IMR-90 (cell line): ENCODE results near the gene COL23A1. TPM values are rescaled to one million over a fixed set of nuclear protein-coding genes. Genes with fewer than 3 reads are reported as not detected.

Experiments used
- ATAC-seq: fragments of 200-7000 bp; cut with Tn5 transposase; 2 replicates; pipeline ENCODE4 v1.9.1; 2020; ENCODE audit warnings: low read depth, mild to moderate bottlenecking, moderate library complexity
- BruUV-seq: library from RNA; stranded (reverse); fragments of 400-500 nt; replicated peaks from 2 replicates; lab custom pipeline; 2021; lab: Mats Ljungman, UMichigan
- CTCF ChIA-PET: fragments of 300-600 bp; formaldehyde crosslinking; extraction: SDS; loops from one replicate; lab custom pipeline; 2021; ENCODE audit warnings: antibody characterized with exemption; lab: Yijun Ruan, JAX
- POLR2A ChIA-PET: fragments of 300-600 bp; sonication (Branson Sonifier 250); formaldehyde crosslinking; loops from one replicate; lab custom pipeline; 2022; ENCODE audit warnings: antibody characterized with exemption; ENCODE audit not compliant: unreplicated experiment; lab: Charles Lee
- DNase-seq: peaks from one replicate; pipeline ENCODE4 v3.0.0; 2013
- H2AFZ ChIP-seq: replicated peaks from 2 replicates; pipeline ENCODE3; 2013; ENCODE audit warnings: low read length, mild to moderate bottlenecking; ENCODE audit not compliant: poor library complexity
- H2AK5ac ChIP-seq: 2 replicates; pipeline ENCODE4 v1.6.1; 2013; ENCODE audit warnings: low read depth, low read length, inconsistent platforms
- H2AK9ac ChIP-seq: replicated peaks from 2 replicates; pipeline ENCODE3; 2013; ENCODE audit warnings: mild to moderate bottlenecking, low read depth, low read length, moderate library complexity; ENCODE audit not compliant: poor library complexity
- H2BK120ac ChIP-seq: 2 replicates; pipeline ENCODE4 v1.6.1; 2013; ENCODE audit warnings: low read depth, low read length, inconsistent platforms
- H2BK15ac ChIP-seq: 3 replicates; pipeline ENCODE4 v1.6.1; 2013; ENCODE audit warnings: low read depth, low read length, inconsistent platforms
- H2BK20ac ChIP-seq: 2 replicates; pipeline ENCODE4 v1.6.1; 2013; ENCODE audit warnings: low read depth, mild to moderate bottlenecking, inconsistent platforms, low read length, moderate library complexity
- H2BK5ac ChIP-seq: 2 replicates; pipeline ENCODE4 v1.6.1; 2013; ENCODE audit warnings: mild to moderate bottlenecking, low read depth, low read length, inconsistent platforms; ENCODE audit not compliant: poor library complexity, severe bottlenecking
- H3K14ac ChIP-seq: replicated peaks from 2 replicates; pipeline ENCODE4 v1.6.1; 2013; ENCODE audit warnings: low read depth, low read length, inconsistent platforms
- H3K18ac ChIP-seq: 2 replicates; pipeline ENCODE4 v1.6.1; 2013; ENCODE audit warnings: low read depth, low read length, control low read depth
- H3K23ac ChIP-seq: 2 replicates; pipeline ENCODE4 v1.6.1; 2013; ENCODE audit warnings: low read depth, low read length, inconsistent platforms
- H3K27ac ChIP-seq: 2 replicates; pipeline ENCODE4 v1.5.1; 2013; ENCODE audit warnings: mild to moderate bottlenecking, control low read depth, low read length; ENCODE audit not compliant: insufficient read depth
- H3K27me3 ChIP-seq: 2 replicates; pipeline ENCODE4 v1.6.1; 2013; ENCODE audit warnings: low read length; ENCODE audit not compliant: control insufficient read depth, insufficient read depth
- H3K36me3 ChIP-seq: 2 replicates; pipeline ENCODE4 v1.6.1; 2013; ENCODE audit warnings: low read length, mixed read lengths; ENCODE audit not compliant: control insufficient read depth, insufficient read depth
- H3K4ac ChIP-seq: 2 replicates; pipeline ENCODE4 v1.6.1; 2013; ENCODE audit warnings: low read depth, low read length, inconsistent platforms
- H3K4me1 ChIP-seq: 2 replicates; pipeline ENCODE4 v1.6.1; 2013; ENCODE audit warnings: low read length, mixed read lengths; ENCODE audit not compliant: control insufficient read depth, insufficient read depth
- H3K4me2 ChIP-seq: 2 replicates; pipeline ENCODE4 v1.6.1; 2013; ENCODE audit warnings: low read depth, mild to moderate bottlenecking, control low read depth, low read length, moderate library complexity
- H3K4me3 ChIP-seq: 2 replicates; pipeline ENCODE4 v1.5.1; 2013; ENCODE audit warnings: low read depth, mild to moderate bottlenecking, control low read depth, low read length, moderate library complexity; ENCODE audit not compliant: insufficient read depth
- H3K56ac ChIP-seq: 2 replicates; pipeline ENCODE4 v1.6.1; 2013; ENCODE audit warnings: low read length, inconsistent platforms; ENCODE audit not compliant: insufficient read depth; ENCODE audit errors: extremely low read depth
- H3K79me1 ChIP-seq, 2 experiments: 2 replicates each; pipeline ENCODE4 v1.6.1; 2013; ENCODE audit warnings: low read length in 2 of 2, inconsistent platforms in 1 of 2, low read depth in 1 of 2
- H3K9ac ChIP-seq: 2 replicates; pipeline ENCODE4 v1.6.1; 2013; ENCODE audit warnings: low read depth, low read length, control low read depth
- H3K9me1 ChIP-seq: 2 replicates; pipeline ENCODE4 v1.6.1; 2013; ENCODE audit warnings: low read length, inconsistent platforms; ENCODE audit not compliant: insufficient read depth
- H3K9me3 ChIP-seq: 2 replicates; pipeline ENCODE4 v1.6.1; 2013; ENCODE audit warnings: low read length; ENCODE audit not compliant: control insufficient read depth, insufficient read depth
- H4K20me1 ChIP-seq: 2 replicates; pipeline ENCODE4 v1.6.1; 2013; ENCODE audit warnings: low read length, inconsistent platforms; ENCODE audit not compliant: insufficient read depth
- H4K5ac ChIP-seq: 2 replicates; pipeline ENCODE4 v1.6.1; 2013; ENCODE audit warnings: mild to moderate bottlenecking, low read depth, low read length, control low read depth
- H4K8ac ChIP-seq, 2 experiments: 2 replicates each; pipeline ENCODE4 v1.6.1; 2013; ENCODE audit warnings: low read depth in 2 of 2, low read length in 2 of 2, control low read depth in 1 of 2, inconsistent platforms in 1 of 2
- H4K91ac ChIP-seq: 2 replicates; pipeline ENCODE4 v1.6.1; 2013; ENCODE audit warnings: low read depth, low read length, inconsistent platforms; ENCODE audit not compliant: insufficient read depth
- CTCF ChIP-seq: conservative IDR thresholded peaks from 2 replicates; pipeline ENCODE4 v1.5.1; 2012; ENCODE audit warnings: mild to moderate bottlenecking, low read depth, low read length, improper control_type of control experiment
- ELK1 ChIP-seq: fragments of 150-350 bp; IDR thresholded peaks from 2 replicates; pipeline ENCODE4 v1.6.1; 2016; ENCODE audit warnings: low read depth, mild to moderate bottlenecking, low read length, moderate library complexity, borderline replicate concordance
- FOS ChIP-seq: fragments of 150-350 bp; IDR thresholded peaks from 2 replicates; pipeline ENCODE4 v1.6.1; 2016; ENCODE audit warnings: low read depth, low read length
- MAFK ChIP-seq: IDR thresholded peaks from 2 replicates; pipeline ENCODE4 v1.6.1; 2012; ENCODE audit warnings: low read depth, low read length, improper control_type of control experiment
- NFE2L2 ChIP-seq: fragments of 150-350 bp; IDR thresholded peaks from 2 replicates; pipeline ENCODE4 v1.6.1; 2016; ENCODE audit warnings: low read depth, mild to moderate bottlenecking, low read length
- RAD21 ChIP-seq: IDR thresholded peaks from 2 replicates; pipeline ENCODE4 v1.6.1; 2012; ENCODE audit warnings: low read length, improper control_type of control experiment
- RCOR1 ChIP-seq: IDR thresholded peaks from 2 replicates; pipeline ENCODE4 v1.6.1; 2012; ENCODE audit warnings: mild to moderate bottlenecking, low read length, improper control_type of control experiment; ENCODE audit not compliant: insufficient replicate concordance
- RFX5 ChIP-seq: IDR thresholded peaks from 2 replicates; pipeline ENCODE4 v1.8.0; 2012; ENCODE audit warnings: low read depth, mild to moderate bottlenecking, low read length, moderate library complexity
- SMC3 ChIP-seq: fragments of 150-350 bp; IDR thresholded peaks from 2 replicates; pipeline ENCODE4 v1.6.1; 2016; ENCODE audit warnings: low read depth, mild to moderate bottlenecking, antibody characterized with exemption, low read length, moderate library complexity
- WGBS, 2 experiments: methylation state at CpG; one replicate each; pipeline versions ENCODE4 v1.1.5 to v1.1.7; 2013; ENCODE audit warnings: missing lambda C conversion rate in 2 of 2; ENCODE audit not compliant: insufficient read length in 1 of 2; ENCODE audit errors: extremely low coverage in 2 of 2; 5-methylcytosine and 5-hydroxymethylcytosine counted together
- dilution Hi-C: fragments of 300-500 bp; cut with HindIII; formaldehyde crosslinking; loops from one replicate; pipeline ENCODE4 v1.14.3; 2018; ENCODE audit warnings: low sequenced_read_pairs; ENCODE audit not compliant: unreplicated experiment
- in situ Hi-C: fragments of 300-500 bp; cut with MboI; formaldehyde crosslinking; loops from 3 replicates; pipeline ENCODE4 v1.14.3; 2019; ENCODE audit warnings: low sequenced_read_pairs, inconsistent platforms, mixed read lengths
- intact Hi-C: fragments of 100-400 bp; cut with micrococcal nuclease; formaldehyde crosslinking; loops from 2 replicates; pipeline ENCODE4 v1.10.0; 2022
- polyA plus RNA-seq, 3 experiments: library from polyadenylated mRNA; depleted of rRNA; stranded (reverse); fragments of >200 nt; gene quantifications; 2 replicates each; pipeline ENCODE4 v1.2.3, GENCODE V29; 2012; ENCODE audit warnings: low replicate concordance in 1 of 3
- total RNA-seq: library from RNA; depleted of rRNA; stranded (reverse); fragments of >200 nt; gene quantifications from 2 replicates; pipeline ENCODE4 v1.2.3, GENCODE V29; 2012

Gene COL23A1
- total and polyA plus RNA-seq, 2 of the 4 experiments (the other 2 are of a cell fraction), result not detected

- Histone ChIP-seq H3K9me3 (peaks cover 27% of the 10 kb centered on the region), H2AK5ac (no peak overlapping the region), H4K8ac (no peak overlapping the region), H2AK9ac (no peak overlapping the region), H4K20me1 (no peaks in the 10 kb centered on the region), H2BK120ac (no peak overlapping the region), H2BK20ac (no peak overlapping the region), H2BK15ac (no peak overlapping the region), H3K23ac (no peak overlapping the region), H2BK5ac (no peak overlapping the region), H3K9ac (no peak overlapping the region), H3K14ac (no peak overlapping the region), H4K5ac (no peak overlapping the region), H4K91ac (no peak overlapping the region), H3K27me3 (no peaks in the 10 kb centered on the region; the same call in 1 of the 2 replicates), H3K4me1 (no peaks in the 10 kb centered on the region), H3K27ac (no peak overlapping the region), H3K4ac (no peak overlapping the region), H3K4me3 (no peak overlapping the region), H3K56ac (no peak overlapping the region), H3K18ac (no peak overlapping the region), H2AFZ (no peak overlapping the region), H3K4me2 (no peak overlapping the region), H3K79me1 (no peaks in the 10 kb centered on the region), H3K36me3 (no peaks in the 10 kb centered on the region), H3K9me1 (no peaks in the 10 kb centered on the region)
- 92% methylated on average over 10 of the region's 16 CpGs; no CpG with 5 or more reads in 1 of the 2 experiments for WGBS, 2 experiments
- DNase-seq (no peak), ATAC-seq (no peak)
- dilution Hi-C loops (no loop called here), intact Hi-C loops (no loop called here), in situ Hi-C loops (no loop called here)
- ChIA-PET CTCF (no interaction called here), POLR2A (no interaction called here)
- TF ChIP-seq SMC3 (no peak), RFX5 (no peak), MAFK (no peak), FOS (no peak), RCOR1 (no peak), CTCF (no peak), NFE2L2 (no peak), ELK1 (no peak), RAD21 (no peak)
- no TSS peak for BruUV-seq
These were observed 159.0 kb downstream of the COL23A1 start for GRCh38 chr5:178431063-178431781.
